ENCODE results near the gene PPARA. TPM values are rescaled to one million over a fixed set of nuclear protein-coding genes. Genes with fewer than 3 reads are reported as not detected.
"Not testable (repeated sequence)": the region's sequence is repeated elsewhere in the genome, so short reads cannot be mapped to it uniquely, and the experiment has no call there.

The PPARA gene
- total RNA-seq, 2 experiments from 2014 or later, result 11.1 to 13.3 TPM

GRCh38 chr22:46250783-46251125, 100.4 kb downstream of the PPARA start:
- H3K4me1 Mint-ChIP-seq (ENCODE audit: low read depth), result peaks cover 34% of the 10 kb centered on the region
- peak; percentile 20 for DNase-seq
- ChIA-PET POLR2A (interaction anchor here (0.7 to 1.5 kb wide), 3 partner anchors 38 to 100 kb away, joined by 3 to 6 read pairs (median 4); partner anchors contain the start of genes GTSE1 and PPARA), CTCF (interaction anchor here (1.2 to 3.4 kb wide), 3 partner anchors 100 to 245 kb away, joined by 3 to 13 read pairs (median 3); partner anchors contain the start of gene PPARA)
- peak overlapping the region; percentile 44 for H3K27ac Mint-ChIP-seq
- peak overlapping the region; percentile 68 for H3K4me3 Mint-ChIP-seq
- intact Hi-C loops (cut with micrococcal nuclease), result loop anchor here (2.0 kb wide), 3 partner anchors 30 to 102 kb away; no protein-coding TSS in a partner anchor
- H3K27me3 Mint-ChIP-seq, result no peaks in the 10 kb centered on the region
- no peaks in the 10 kb centered on the region for H3K36me3 Mint-ChIP-seq
- no peaks in the 10 kb centered on the region for H3K9me3 Mint-ChIP-seq

GRCh38 chr22:46251266-46251665, 100.9 kb downstream of the PPARA start:
- intact Hi-C loops (cut with micrococcal nuclease), result loop anchor here (2.0 kb wide), 3 partner anchors 30 to 102 kb away; no protein-coding TSS in a partner anchor
- Mint-ChIP-seq H3K36me3 (no peaks in the 10 kb centered on the region), H3K4me3 (peak overlapping the region; percentile 68), H3K27ac (peak overlapping the region; percentile 65), H3K27me3 (peaks cover under 1% of the 10 kb centered on the region), H3K4me1 (ENCODE audit: low read depth) (peaks cover 34% of the 10 kb centered on the region), H3K9me3 (no peaks in the 10 kb centered on the region)
- DNase-seq, result no peak
- POLR2A ChIA-PET, result interaction anchor here (1.5 kb wide), 1 partner anchor 100 kb away, joined by 6 read pairs; the partner anchor contains the start of gene PPARA
- CTCF ChIA-PET, result interaction anchor here (3.4 kb wide), 1 partner anchor 101 kb away, joined by 13 read pairs; the partner anchor contains the start of gene PPARA

GRCh38 chr22:46251816-46252380, 101.6 kb downstream of the PPARA start:
- Mint-ChIP-seq H3K27me3 (peaks cover 4% of the 10 kb centered on the region), H3K4me1 (ENCODE audit: low read depth) (peaks cover 34% of the 10 kb centered on the region), H3K27ac (peak overlapping the region; percentile 65), H3K36me3 (no peaks in the 10 kb centered on the region), H3K9me3 (no peaks in the 10 kb centered on the region), H3K4me3 (peak overlapping the region; percentile 68)
- ChIA-PET POLR2A (no interaction called here), CTCF (interaction anchor here (3.4 kb wide), 1 partner anchor 102 kb away, joined by 13 read pairs; the partner anchor contains the start of gene PPARA)
- intact Hi-C loops (cut with micrococcal nuclease), result loop anchor here (1.0 to 2.0 kb wide), 4 partner anchors 31 to 103 kb away; partner anchors contain the start of gene GTSE1
- DNase-seq, result no peak

DNA sequence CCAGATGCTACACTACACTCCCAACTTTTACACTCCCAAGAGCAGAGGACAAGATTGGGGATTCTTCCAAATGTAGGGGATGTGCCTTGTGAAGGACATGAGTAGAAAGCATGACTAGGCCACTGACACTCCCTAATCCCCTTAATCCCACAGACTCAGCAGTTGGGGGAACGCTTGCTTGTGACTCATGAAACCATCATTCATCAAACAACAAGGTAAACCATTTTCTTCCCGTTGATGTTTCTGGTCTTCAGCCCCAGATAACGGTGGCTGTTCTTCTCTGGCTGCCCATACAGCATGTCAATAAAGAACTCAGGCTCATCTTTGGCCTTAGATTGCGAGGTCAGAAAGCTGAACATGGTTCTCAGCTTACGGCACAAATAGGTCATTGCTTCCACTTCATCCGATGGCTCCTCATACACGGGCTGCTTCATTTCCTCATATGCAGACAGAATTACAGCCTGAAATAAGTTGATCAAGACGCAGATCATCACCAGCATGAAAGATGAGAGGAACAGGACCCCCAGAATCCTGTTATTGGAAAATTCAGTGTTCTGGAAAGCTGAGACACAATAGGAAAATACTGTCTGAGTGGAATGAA, 106.1 kb downstream of the PPARA start:
- no peak for DNase-seq
- Mint-ChIP-seq H3K27me3 (peaks cover 39% of the 10 kb centered on the region), H3K9me3 (no peaks in the 10 kb centered on the region), H3K27ac (no peak overlapping the region), H3K4me3 (no peak overlapping the region), H3K4me1 (ENCODE audit: low read depth) (peaks cover 20% of the 10 kb centered on the region), H3K36me3 (no peaks in the 10 kb centered on the region)
- intact Hi-C loops (cut with micrococcal nuclease), result no loop called here
- CTCF ChIA-PET, result no interaction called here
- POLR2A ChIA-PET, result no interaction called here

DNA sequence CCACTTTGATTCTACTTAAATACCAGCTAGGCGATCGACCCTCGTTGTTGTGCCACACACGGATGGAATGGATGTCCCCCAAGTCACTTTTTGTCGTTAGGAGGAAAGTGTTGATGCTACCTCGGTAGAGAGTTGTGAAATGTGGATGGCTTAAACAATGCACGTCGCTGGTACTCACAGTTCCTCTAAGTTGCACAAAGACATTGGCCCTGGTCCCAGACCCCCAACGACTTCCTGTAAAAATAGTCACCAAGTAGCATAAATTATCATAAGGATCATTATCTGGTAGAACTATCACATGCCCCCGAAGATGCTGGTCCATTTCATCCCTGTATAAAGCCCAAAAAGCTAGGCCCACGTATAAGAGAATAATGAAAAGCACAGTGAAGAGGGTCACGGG, 109.0 kb downstream of the PPARA start:
- no peaks in the 10 kb centered on the region for H3K36me3 Mint-ChIP-seq
- CTCF ChIA-PET, result interaction anchor here (0.9 kb wide), 1 partner anchor 143 kb away, joined by 5 read pairs; no protein-coding TSS in a partner anchor
- H3K4me3 Mint-ChIP-seq, result no peak overlapping the region
- no peaks in the 10 kb centered on the region for H3K9me3 Mint-ChIP-seq
- intact Hi-C loops (cut with micrococcal nuclease), result no loop called here
- no peak for DNase-seq
- POLR2A ChIA-PET, result interaction anchor here (1.1 kb wide), 1 partner anchor 37 kb away, joined by 3 read pairs; no protein-coding TSS in a partner anchor
- peaks cover 3% of the 10 kb centered on the region for H3K4me1 Mint-ChIP-seq (ENCODE audit: low read depth)
- no peak overlapping the region for H3K27ac Mint-ChIP-seq
- H3K27me3 Mint-ChIP-seq, result peaks cover 62% of the 10 kb centered on the region

DNA sequence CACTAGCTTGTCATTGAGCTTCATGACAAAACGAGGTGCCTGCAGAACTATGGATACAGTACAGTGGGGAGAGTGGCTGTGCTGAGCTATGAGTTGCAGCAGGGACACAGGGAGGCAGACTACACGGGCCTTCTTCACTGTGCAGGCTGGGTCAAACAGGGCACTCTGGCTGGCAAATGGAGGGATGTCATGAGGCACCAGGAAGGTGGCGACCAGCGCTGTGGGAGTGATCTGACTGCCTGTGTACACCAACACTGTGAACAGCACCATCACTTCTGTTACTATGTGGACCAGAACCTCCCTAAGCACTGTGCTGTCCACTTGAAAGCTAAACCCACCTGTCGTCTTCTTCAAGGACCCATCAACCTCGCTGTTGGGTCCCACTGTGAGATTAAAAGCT, 109.7 kb downstream of the PPARA start:
- ChIA-PET CTCF (interaction anchor here (0.8 to 0.9 kb wide), 2 partner anchors 143 to 303 kb away, joined by 3 to 5 read pairs; no protein-coding TSS in a partner anchor), POLR2A (interaction anchor here (1.1 kb wide), 1 partner anchor 38 kb away, joined by 3 read pairs; no protein-coding TSS in a partner anchor)
- Mint-ChIP-seq H3K9me3 (no peaks in the 10 kb centered on the region), H3K4me3 (no peak overlapping the region), H3K27ac (no peak overlapping the region), H3K4me1 (ENCODE audit: low read depth) (no peaks in the 10 kb centered on the region), H3K36me3 (no peaks in the 10 kb centered on the region), H3K27me3 (peaks cover 64% of the 10 kb centered on the region)
- intact Hi-C loops (cut with micrococcal nuclease), result no loop called here
- no peak for DNase-seq

DNA sequence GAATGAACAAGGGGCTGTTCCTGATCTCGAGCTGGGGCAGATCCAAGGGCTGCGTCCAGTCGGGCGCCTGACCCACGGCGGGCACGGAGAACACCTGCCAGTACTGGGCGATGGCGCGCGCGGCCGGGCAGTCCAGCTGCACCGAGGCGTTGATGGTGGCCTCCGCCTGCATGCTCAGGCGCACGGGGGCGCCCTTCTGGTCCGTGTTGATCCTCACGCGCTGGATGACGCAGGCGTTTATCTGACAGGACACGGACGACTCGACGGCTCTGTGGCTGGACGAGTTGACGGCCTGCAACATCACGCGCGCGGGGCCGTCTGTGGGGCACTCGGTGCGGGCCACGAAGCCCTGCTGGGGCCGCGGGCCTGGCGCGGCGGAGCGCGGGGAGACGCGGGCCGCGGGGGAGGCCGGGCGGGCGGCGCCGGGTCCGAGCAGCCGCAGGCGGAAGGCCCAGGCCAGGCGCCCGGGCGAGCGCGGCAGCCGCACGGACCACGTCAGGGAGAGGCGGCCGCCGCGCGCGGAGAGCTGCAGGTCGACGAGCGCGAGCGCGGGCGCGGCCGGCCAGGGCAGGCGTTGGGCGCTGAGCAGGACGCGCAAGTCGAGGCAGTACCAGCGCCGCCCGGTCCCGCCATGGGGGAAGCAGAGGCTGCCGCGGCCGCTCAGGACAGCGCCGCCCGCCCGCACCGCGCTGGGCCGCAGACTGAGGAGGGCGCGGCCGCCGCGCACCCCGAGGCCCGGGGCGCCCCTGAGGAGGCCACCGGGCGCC, 112.3 kb downstream of the PPARA start:
- intact Hi-C loops (cut with micrococcal nuclease), result no loop called here
- POLR2A ChIA-PET, result no interaction called here
- H3K36me3 Mint-ChIP-seq, result peaks cover 3% of the 10 kb centered on the region
- no peak overlapping the region for H3K27ac Mint-ChIP-seq
- DNase-seq, result peak; percentile 60
- CTCF ChIA-PET, result interaction anchor here (1.1 kb wide), 1 partner anchor 35 kb away, joined by 3 read pairs; no protein-coding TSS in a partner anchor
- H3K4me1 Mint-ChIP-seq (ENCODE audit: low read depth), result peaks cover 4% of the 10 kb centered on the region
- H3K4me3 Mint-ChIP-seq, result no peak overlapping the region
- peaks cover 74% of the 10 kb centered on the region for H3K27me3 Mint-ChIP-seq
- peaks cover 10% of the 10 kb centered on the region for H3K9me3 Mint-ChIP-seq

DNA sequence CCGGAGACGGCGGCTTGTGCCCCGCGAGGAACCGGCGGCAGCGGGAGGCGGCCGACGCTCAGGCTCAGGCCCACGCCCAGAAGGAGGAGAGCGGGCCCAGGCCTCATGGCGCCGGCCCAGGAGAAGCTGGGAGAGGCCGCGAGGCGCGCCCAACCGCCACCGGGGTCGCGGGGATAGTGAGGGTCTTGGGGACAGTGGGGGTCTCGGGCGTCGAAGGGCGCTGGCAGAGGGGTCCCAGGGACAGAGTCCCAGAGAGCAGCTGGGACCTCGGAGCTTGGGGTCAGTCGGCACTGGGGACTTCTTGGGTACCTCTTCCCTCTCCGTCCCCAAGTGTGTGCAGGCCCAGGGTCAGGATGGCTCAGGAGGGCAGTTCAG, 112.9 kb downstream of the PPARA start, which contains the start of gene PKDREJ:
TSS of gene PKDREJ (minus strand) at position 128 of the 375 bp plus-strand sequence. CDS start at position 107, 21 bp downstream.
- peaks cover 5% of the 10 kb centered on the region for H3K4me1 Mint-ChIP-seq (ENCODE audit: low read depth)
- H3K27ac Mint-ChIP-seq, result no peak within 1 kb of the TSS
- DNase-seq, result no peak
- H3K9me3 Mint-ChIP-seq, result peaks cover 10% of the 10 kb centered on the region
- POLR2A ChIA-PET, result no interaction called here
- H3K36me3 Mint-ChIP-seq, result peaks cover 3% of the 10 kb centered on the region
- H3K27me3 Mint-ChIP-seq, result peaks cover 69% of the 10 kb centered on the region
- CTCF ChIA-PET, result interaction anchor here (1.1 kb wide), 1 partner anchor 36 kb away, joined by 3 read pairs; no protein-coding TSS in a partner anchor
- H3K4me3 Mint-ChIP-seq, result no peak within 1 kb of the TSS
- intact Hi-C loops (cut with micrococcal nuclease), result no loop called here

DNA sequence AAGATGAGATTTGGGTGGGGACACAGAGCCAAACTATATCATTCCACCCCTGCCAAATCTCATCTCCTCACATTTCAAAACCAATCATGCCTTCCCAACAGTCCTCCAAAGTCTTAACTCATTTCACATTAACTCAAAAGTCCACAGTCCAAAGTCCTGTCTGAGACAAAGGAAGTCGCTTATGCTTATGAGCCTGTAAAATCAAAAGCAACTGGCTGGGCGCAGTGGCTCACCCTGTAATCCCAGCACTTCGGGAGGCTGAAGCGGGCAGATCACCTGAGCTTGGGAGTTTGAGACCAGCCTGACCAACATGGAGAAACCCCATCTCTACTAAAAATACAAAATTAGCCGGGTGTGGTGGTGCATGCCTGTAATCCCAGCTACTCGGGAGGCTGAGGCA, 114.2 kb downstream of the PPARA start:
- Mint-ChIP-seq H3K9me3 (peaks cover 10% of the 10 kb centered on the region), H3K27me3 (peaks cover 58% of the 10 kb centered on the region)
- H3K4me1 Mint-ChIP-seq (ENCODE audit: low read depth); POLR2A ChIA-PET; H3K4me3 Mint-ChIP-seq; H3K27ac Mint-ChIP-seq; CTCF ChIA-PET; DNase-seq; intact Hi-C loops (cut with micrococcal nuclease); H3K36me3 Mint-ChIP-seq: not testable (repeated sequence)

DNA sequence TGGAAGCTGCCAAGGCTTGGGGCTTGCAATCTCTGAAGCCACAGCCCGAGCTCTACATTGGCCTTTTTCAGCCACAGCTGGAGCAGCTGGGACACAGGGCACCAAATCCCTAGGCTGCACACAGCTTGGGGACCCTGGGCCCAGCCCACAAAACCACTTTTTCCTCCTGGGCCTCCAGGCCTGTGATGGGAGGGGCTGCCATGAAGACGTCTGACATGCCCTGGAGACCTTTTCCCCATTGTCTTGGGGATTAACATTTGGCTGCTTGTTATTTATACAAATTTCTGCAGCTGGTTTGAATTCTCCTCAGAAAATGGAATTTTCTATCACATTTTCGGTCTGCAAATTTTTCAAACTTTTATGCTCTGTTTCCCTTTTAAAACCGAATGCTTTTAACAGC, 115.3 kb downstream of the PPARA start:
- peaks cover 11% of the 10 kb centered on the region for H3K4me1 Mint-ChIP-seq (ENCODE audit: low read depth)
- H3K27ac Mint-ChIP-seq; H3K36me3 Mint-ChIP-seq; intact Hi-C loops (cut with micrococcal nuclease); DNase-seq; H3K4me3 Mint-ChIP-seq; POLR2A ChIA-PET: not testable (repeated sequence)
- H3K9me3 Mint-ChIP-seq, result peaks cover 10% of the 10 kb centered on the region
- peaks cover 48% of the 10 kb centered on the region for H3K27me3 Mint-ChIP-seq
- CTCF ChIA-PET, result interaction anchor here (0.6 kb wide), 1 partner anchor 8 kb away, joined by 3 read pairs; no protein-coding TSS in a partner anchor

GRCh38 chr22:46267431-46268279, 117.3 kb downstream of the PPARA start, which contains the start of gene TTC38:
Gene TTC38 (plus strand): TSS chr22:46268008. CDS start chr22:46268040, 32 bp downstream.
- Mint-ChIP-seq H3K36me3 (peaks cover 3% of the 10 kb centered on the region), H3K27ac (no peak within 1 kb of the TSS), H3K27me3 (peaks cover 29% of the 10 kb centered on the region), H3K9me3 (peaks cover 10% of the 10 kb centered on the region), H3K4me1 (ENCODE audit: low read depth) (peaks cover 11% of the 10 kb centered on the region), H3K4me3 (peak within 1 kb of the TSS; percentile 83)
- POLR2A ChIA-PET, result interaction anchor here (0.6 to 1.6 kb wide), 3 partner anchors 11 to 42 kb away, joined by 3 to 6 read pairs (median 3); partner anchors contain the start of gene GTSE1
- DNase-seq, result peak; percentile 68
- intact Hi-C loops (cut with micrococcal nuclease), result no loop called here
- CTCF ChIA-PET, result interaction anchor here (0.6 to 1.9 kb wide), 3 partner anchors 28 to 998 kb away, joined by 3 to 7 read pairs (median 6); partner anchors contain the start of gene GTSE1
